8988T (cell line): ENCODE results near the gene MAGEA12.
"Not testable (repeated sequence)": the region's sequence is repeated elsewhere in the genome, so short reads cannot be mapped to it uniquely, and the experiment has no call there.

Experiments used
- DNase-seq: peaks from one replicate; pipeline ENCODE4 v3.0.0; 2011

MAGEA12 gene

GRCh38 chrX:152769549-152770289, 36.2 kb downstream of the MAGEA12 start, which contains the start of gene MAGEA6:
TSS of gene MAGEA6 (minus strand) at chrX:152769689. CDS start at chrX:152767650, 2,039 bp downstream.
- not testable (repeated sequence) for DNase-seq

- not testable (repeated sequence) for DNase-seq
Measured at GRCh38 chrX:152787062-152787461, 53.5 kb downstream of the MAGEA12 start.
